ENCODE measurements around the gene LINGO1. TPM values are rescaled to one million over a fixed set of nuclear protein-coding genes. Genes with fewer than 3 reads are reported as not detected.

LINGO1 gene
- total and polyA plus RNA-seq, 2 of the 8 experiments (the other 6 are each of a cell fraction or from before 2014, with no cell fraction given) = 57.1 to 114 TPM

- H2BK5ac ChIP-seq (ENCODE audit: low read depth, low read length) = no peak overlapping the region
- no peak overlapping the region for H3K4me2 ChIP-seq (ENCODE audit: insufficient read depth in 1 of 2, low read depth in 2 of 2, low read length in 2 of 2)
- no peak overlapping the region for H4K5ac ChIP-seq (ENCODE audit: insufficient read length, low read depth, low read length)
- no peaks in the 10 kb centered on the region for H3K27me3 ChIP-seq (replicated peaks in 1 of 4; ENCODE audit: control insufficient read depth in 3 of 4, extremely low read depth in 1 of 4, insufficient read depth in 3 of 4, low read length in 3 of 4)
- no peak overlapping the region for H3K23ac ChIP-seq (ENCODE audit: insufficient read length)
- H4K91ac ChIP-seq (replicated peaks; ENCODE audit: insufficient read length, low read length) = no peak overlapping the region
- H3K27ac ChIP-seq (ENCODE audit: low read depth, low read length) = no peak overlapping the region
- H2AFZ ChIP-seq (ENCODE audit: low read length) = no peak overlapping the region
- H2BK15ac ChIP-seq (ENCODE audit: low read length) = no peak overlapping the region
- peaks cover 6 to 9% of the 10 kb centered on the region in 2 experiments for H4K20me1 ChIP-seq (replicated peaks in 1 of 2; ENCODE audit: control insufficient read depth in 1 of 2, insufficient read depth in 2 of 2, low read length in 2 of 2)
- no peak overlapping the region for H2BK120ac ChIP-seq (replicated peaks; ENCODE audit: low read depth, low read length)
- ChIA-PET POLR2A (ENCODE audit: partially characterized antibody) (interaction anchor here (1.4 to 11.2 kb wide), 4 partner anchors 9 to 51 kb away, joined by 3 to 142 read pairs (median 12); partner anchors contain the start of gene LINGO1), CTCF (ENCODE audit: partially characterized antibody) (interaction anchor here (0.8 to 13.6 kb wide), 9 partner anchors 11 to 134 kb away, joined by 3 to 244 read pairs (median 25); partner anchors contain the start of gene LINGO1)
- H3K56ac ChIP-seq (replicated peaks; ENCODE audit: insufficient read length, low read depth, low read length) = no peak overlapping the region
- no peak overlapping the region for H2AK5ac ChIP-seq (ENCODE audit: low read depth, low read length)
- H3K9me3 ChIP-seq (ENCODE audit: insufficient read depth in 2 of 2, low read depth in 1 of 2, low read length in 1 of 2) = no peaks in the 10 kb centered on the region
- no peak overlapping the region for H3K9ac ChIP-seq (replicated peaks in 1 of 4; ENCODE audit: extremely low read depth in 1 of 4, low read depth in 3 of 4, low read length in 3 of 4)
- no peak overlapping the region for H2BK12ac ChIP-seq (ENCODE audit: low read depth, low read length)
- DNase-seq (ENCODE audit: low read depth in 1 of 2, low spot score in 2 of 2) (no peak), FAIRE-seq (no peak)
- H3K4ac ChIP-seq (replicated peaks; ENCODE audit: insufficient read length, low read depth, low read length) = no peak overlapping the region
- H3K79me1 ChIP-seq (ENCODE audit: low read depth, low read length) = peaks cover 12% of the 10 kb centered on the region; the same call in 1 of the 2 replicates
- H3K79me2 ChIP-seq (ENCODE audit: control insufficient read depth in 1 of 2, insufficient read depth in 2 of 2, low read length in 2 of 2) = peaks cover 0 to 23% of the 10 kb centered on the region in 2 experiments; a peak in 2 of 4 replicates
- no peak overlapping the region for H2BK20ac ChIP-seq (ENCODE audit: low read length)
- TF ChIP-seq BRCA1 (IDR thresholded peaks at IDR 0.05; ENCODE audit: low read depth, low read length) (no peak), GABPA (IDR thresholded peaks at IDR 0.05; ENCODE audit: borderline replicate concordance, insufficient read depth, low read length) (no peak), BACH1 (IDR thresholded peaks at IDR 0.05; ENCODE audit: low read length) (no peak), PHF8 (conservative IDR thresholded peaks at IDR 0.05; ENCODE audit: low read depth, low read length) (no peak), TEAD4 (IDR thresholded peaks at IDR 0.05; ENCODE audit: low read depth, low read length) (no peak), SP1 (IDR thresholded peaks at IDR 0.05; ENCODE audit: low read depth, low read length) (no peak), NRF1 (IDR thresholded peaks at IDR 0.05; ENCODE audit: low read depth, low read length) (no peak), RAD21 (IDR thresholded peaks at IDR 0.05 in 1 of 2, conservative IDR thresholded peaks at IDR 0.05 in 1 of 2; ENCODE audit: low read depth in 2 of 2, low read length in 2 of 2) (no peak), TCF12 (IDR thresholded peaks at IDR 0.05; ENCODE audit: low read depth, low read length) (no peak), SRF (IDR thresholded peaks at IDR 0.05; ENCODE audit: low read depth, low read length) (no peak)
- no peak overlapping the region for H4K8ac ChIP-seq (ENCODE audit: extremely low read depth, insufficient read depth, low read length)
- no peak overlapping the region; the same call in 1 of the 2 replicates for H3K18ac ChIP-seq (ENCODE audit: extremely low read depth, low read length)
- 83% methylated on average over 8 of the region's 8 CpGs; no CpG with 5 or more reads in 1 of the 2 experiments for WGBS, 2 experiments (ENCODE audit: extremely low coverage in 1 of 2, insufficient coverage in 1 of 2, insufficient read length in 1 of 2, insufficient replicate concordance in 2 of 2, low coverage in 1 of 2, low lambda C conversion rate in 2 of 2, missing lambda C conversion rate in 1 of 2)
- peaks cover 10 to 22% (median 17%) of the 10 kb centered on the region in 4 experiments; a peak in 6 of 8 replicates for H3K36me3 ChIP-seq (ENCODE audit: control insufficient read depth in 2 of 4, insufficient read depth in 4 of 4, low read length in 3 of 4)
- no peaks in the 10 kb centered on the region for H3K23me2 ChIP-seq (ENCODE audit: low read depth, low read length)
- no peak overlapping the region for H3K4me3 ChIP-seq (ENCODE audit: extremely low read depth in 1 of 4, insufficient read depth in 2 of 4, low read depth in 3 of 4, low read length in 4 of 4)
- H3K14ac ChIP-seq (ENCODE audit: insufficient read length) = no peak overlapping the region
- peaks cover 0 to 26% (median 13%) of the 10 kb centered on the region in 4 experiments; a peak in 6 of 7 replicates for H3K4me1 ChIP-seq (replicated peaks in 1 of 4; ENCODE audit: control insufficient read depth in 3 of 4, insufficient read depth in 4 of 4, low read length in 3 of 4)
Measured at GRCh38 chr15:77616072-77616471, 16.6 kb downstream of the LINGO1 start.

Data from H1 (cell line).